Mesenchymal stem cell (in vitro differentiated cells and primary cell): ENCODE measurements around the gene CDC37L1.

Source experiments
- DNase-seq: peaks from one replicate; pipeline ENCODE4 v3.0.0-alpha.2; 2013
- H2AFZ ChIP-seq: one replicate; pipeline ENCODE4 v1.6.1; 2013; ENCODE audit warnings: low read depth, mild to moderate bottlenecking, control low read depth, inconsistent platforms, low read length, moderate library complexity
- H2AK5ac ChIP-seq: 2 replicates; pipeline ENCODE4 v1.6.1; 2013; ENCODE audit warnings: low read length, moderate library complexity, mild to moderate bottlenecking, inconsistent platforms; ENCODE audit not compliant: severe bottlenecking
- H2BK120ac ChIP-seq: one replicate; pipeline ENCODE4 v1.6.1; 2013; ENCODE audit warnings: low read depth, mild to moderate bottlenecking, inconsistent platforms, low read length, moderate library complexity
- H2BK12ac ChIP-seq, 2 experiments: one replicate each; pipeline ENCODE4 v1.6.1; 2013; ENCODE audit warnings: inconsistent platforms in 2 of 2, low read length in 2 of 2, mild to moderate bottlenecking in 2 of 2, moderate library complexity in 2 of 2, control low read depth in 1 of 2
- H2BK15ac ChIP-seq: one replicate; pipeline ENCODE4 v1.6.1; 2013; ENCODE audit warnings: mild to moderate bottlenecking, low read depth, inconsistent platforms; ENCODE audit not compliant: poor library complexity, severe bottlenecking
- H2BK5ac ChIP-seq: 2 replicates; pipeline ENCODE4 v1.6.1; 2013; ENCODE audit warnings: low read depth, mild to moderate bottlenecking, low read length, control low read depth, inconsistent platforms; ENCODE audit not compliant: poor library complexity, severe bottlenecking
- H3K14ac ChIP-seq, 2 experiments: one replicate each; pipeline ENCODE4 v1.6.1; 2013; ENCODE audit warnings: inconsistent platforms in 2 of 2, low read length in 2 of 2, control low read depth in 1 of 2, mild to moderate bottlenecking in 1 of 2, moderate library complexity in 1 of 2
- H3K18ac ChIP-seq, 2 experiments: one replicate each; pipeline ENCODE4 v1.6.1; 2013; ENCODE audit warnings: inconsistent platforms in 2 of 2, low read length in 2 of 2, control low read depth in 1 of 2, low read depth in 1 of 2, mild to moderate bottlenecking in 1 of 2
- H3K23ac ChIP-seq, 2 experiments: one replicate each; pipeline ENCODE4 v1.6.1; 2013; ENCODE audit warnings: inconsistent platforms in 2 of 2, low read length in 2 of 2, mild to moderate bottlenecking in 2 of 2, moderate library complexity in 2 of 2, control low read depth in 1 of 2
- H3K27ac ChIP-seq: 2 replicates; pipeline ENCODE4 v1.5.1; 2013; ENCODE audit warnings: mild to moderate bottlenecking, moderate library complexity, low read length, control low read depth, inconsistent platforms; ENCODE audit not compliant: poor library complexity, severe bottlenecking
- H3K27me3 ChIP-seq, 2 experiments: 2 replicates each; pipeline versions ENCODE4 v1.6.1 to v1.7.0; 2013; ENCODE audit warnings: low read length in 2 of 2, mild to moderate bottlenecking in 2 of 2, moderate library complexity in 2 of 2, control low read depth in 1 of 2, inconsistent platforms in 1 of 2; ENCODE audit not compliant: control insufficient read depth in 1 of 2, insufficient read depth in 1 of 2
- H3K36me3 ChIP-seq, 2 experiments: 2 replicates each; pipeline versions ENCODE4 v1.6.1 to v1.7.0; 2013; ENCODE audit warnings: low read length in 2 of 2, control low read depth in 1 of 2, inconsistent platforms in 1 of 2, low read depth in 1 of 2, mild to moderate bottlenecking in 1 of 2; ENCODE audit not compliant: insufficient read depth in 2 of 2, control insufficient read depth in 1 of 2
- H3K4ac ChIP-seq, 2 experiments: one replicate each; pipeline ENCODE4 v1.6.1; 2013; ENCODE audit warnings: inconsistent platforms in 2 of 2, low read length in 2 of 2, mild to moderate bottlenecking in 2 of 2, moderate library complexity in 2 of 2, control low read depth in 1 of 2, low read depth in 1 of 2
- H3K4me1 ChIP-seq: 2 replicates; pipeline ENCODE4 v1.6.1; 2013; ENCODE audit warnings: low read depth, low read length, control low read depth; ENCODE audit not compliant: control insufficient read depth, insufficient read depth
- H3K4me2 ChIP-seq: 2 replicates; pipeline ENCODE4 v1.6.1; 2013; ENCODE audit warnings: low read length, mild to moderate bottlenecking, inconsistent platforms; ENCODE audit not compliant: poor library complexity, severe bottlenecking
- H3K4me3 ChIP-seq, 2 experiments: 2 replicates each; pipeline versions ENCODE4 v1.5.1 to v1.7.0; 2013; ENCODE audit warnings: low read length in 2 of 2, mild to moderate bottlenecking in 2 of 2, control low read depth in 1 of 2, low read depth in 1 of 2; ENCODE audit not compliant: insufficient read depth in 1 of 2
- H3K79me1 ChIP-seq: replicated peaks from 2 replicates; pipeline ENCODE4 v1.6.1; 2013; ENCODE audit warnings: mild to moderate bottlenecking, control low read depth, low read length, inconsistent platforms; ENCODE audit not compliant: poor library complexity, severe bottlenecking
- H3K9ac ChIP-seq: 2 replicates; pipeline ENCODE4 v1.7.0; 2013; ENCODE audit warnings: mild to moderate bottlenecking, low read length, moderate library complexity
- H3K9me3 ChIP-seq: 2 replicates; pipeline ENCODE4 v1.7.0; 2013; ENCODE audit warnings: mild to moderate bottlenecking, low read length; ENCODE audit not compliant: control insufficient read depth
- H4K8ac ChIP-seq: one replicate; pipeline ENCODE4 v1.6.1; 2013; ENCODE audit warnings: inconsistent platforms, mild to moderate bottlenecking, low read length, moderate library complexity
- H4K91ac ChIP-seq: one replicate; pipeline ENCODE4 v1.6.1; 2013; ENCODE audit warnings: mild to moderate bottlenecking, low read length, inconsistent platforms
- WGBS: methylation state at CpG from one replicate; pipeline ENCODE4 v1.1.7; 2013; ENCODE audit warnings: mixed read lengths; 5-methylcytosine and 5-hydroxymethylcytosine counted together

The CDC37L1 gene

GRCh38 chr9:4732890-4733289, 53.5 kb downstream of the CDC37L1 start:
- Histone ChIP-seq H2AK5ac (no peak overlapping the region), H3K18ac (no peak overlapping the region), H2BK15ac (no peak overlapping the region), H3K4me3 (no peak overlapping the region), H3K4me2 (no peak overlapping the region), H2BK5ac (no peak overlapping the region), H4K91ac (no peak overlapping the region), H2AFZ (no peak overlapping the region), H3K27me3 (no peaks in the 10 kb centered on the region), H3K14ac (no peak overlapping the region), H3K23ac (no peak overlapping the region), H3K9ac (no peak overlapping the region), H3K9me3 (no peaks in the 10 kb centered on the region), H3K79me1 (peaks cover 28% of the 10 kb centered on the region), H2BK120ac (no peak overlapping the region), H4K8ac (no peak overlapping the region), H3K36me3 (no peaks in the 10 kb centered on the region), H2BK12ac (no peak overlapping the region), H3K27ac (no peak overlapping the region), H3K4ac (no peak overlapping the region), H3K4me1 (peaks cover 7% of the 10 kb centered on the region)
- DNase-seq: no peak
- WGBS: 100% methylated on average over 1 of the region's 1 CpG

- H3K9ac ChIP-seq: no peak overlapping the region
- H3K4me2 ChIP-seq: no peak overlapping the region
- H2BK5ac ChIP-seq: no peak overlapping the region
- H2BK12ac ChIP-seq: no peak overlapping the region
- H3K36me3 ChIP-seq: no peaks in the 10 kb centered on the region
- peaks cover 11% of the 10 kb centered on the region for H3K4me1 ChIP-seq
- no CpG with 5 or more reads among the region's 2 CpGs for WGBS
- no peak for DNase-seq
- H4K91ac ChIP-seq: no peak overlapping the region
- no peak overlapping the region for H2AK5ac ChIP-seq
- H2BK120ac ChIP-seq: no peak overlapping the region
- H3K23ac ChIP-seq: no peak overlapping the region
- no peaks in the 10 kb centered on the region for H3K9me3 ChIP-seq
- H4K8ac ChIP-seq: no peak overlapping the region
- H3K4me3 ChIP-seq: no peak overlapping the region
- H3K18ac ChIP-seq: no peak overlapping the region
- H3K14ac ChIP-seq: no peak overlapping the region
- no peak overlapping the region for H3K4ac ChIP-seq
- peaks cover 25% of the 10 kb centered on the region for H3K79me1 ChIP-seq
- H3K27me3 ChIP-seq: no peaks in the 10 kb centered on the region
- H2AFZ ChIP-seq: no peak overlapping the region
- H3K27ac ChIP-seq: no peak overlapping the region
- H2BK15ac ChIP-seq: no peak overlapping the region
Observed at GRCh38 chr9:4734150-4734549, 54.8 kb downstream of the CDC37L1 start.

- Histone ChIP-seq H3K4ac (no peak overlapping the region), H2BK12ac (no peak overlapping the region), H2BK120ac (no peak overlapping the region), H3K9ac (peak overlapping the region; percentile 93), H4K8ac (no peak overlapping the region), H4K91ac (no peak overlapping the region), H2BK5ac (no peak overlapping the region), H2AK5ac (peak overlapping the region; percentile 80), H3K9me3 (no peaks in the 10 kb centered on the region), H3K4me3 (peak overlapping the region; percentile 17 to 90), H3K4me1 (peaks cover 21% of the 10 kb centered on the region), H3K79me1 (peaks cover 13% of the 10 kb centered on the region), H3K23ac (no peak overlapping the region), H2AFZ (peak overlapping the region; percentile 4), H3K27ac (no peak overlapping the region), H3K14ac (no peak overlapping the region), H3K4me2 (peak overlapping the region; percentile 53), H3K27me3 (no peaks in the 10 kb centered on the region), H3K18ac (no peak overlapping the region), H2BK15ac (peak overlapping the region; percentile 52), H3K36me3 (no peaks in the 10 kb centered on the region)
- peak; percentile 15 for DNase-seq
- WGBS: 88% methylated on average over 17 of the region's 19 CpGs
Observed at GRCh38 chr9:4738866-4739586, 59.7 kb downstream of the CDC37L1 start.

- peak overlapping the region; percentile 51 for H3K27ac ChIP-seq
- H2AFZ ChIP-seq: no peak overlapping the region
- H3K23ac ChIP-seq: no peak overlapping the region
- no peaks in the 10 kb centered on the region for H3K9me3 ChIP-seq
- no peaks in the 10 kb centered on the region for H3K36me3 ChIP-seq
- peak overlapping the region; percentile 93 for H3K9ac ChIP-seq
- no peak overlapping the region for H4K8ac ChIP-seq
- H2AK5ac ChIP-seq: no peak overlapping the region
- H3K14ac ChIP-seq: no peak overlapping the region
- no peak overlapping the region for H2BK12ac ChIP-seq
- H3K4ac ChIP-seq: no peak overlapping the region
- H2BK15ac ChIP-seq: no peak overlapping the region
- H3K4me2 ChIP-seq: peak overlapping the region; percentile 84
- no peak overlapping the region for H2BK5ac ChIP-seq
- no peaks in the 10 kb centered on the region for H3K27me3 ChIP-seq
- H3K4me1 ChIP-seq: peaks cover 20% of the 10 kb centered on the region
- peak; percentile 37 for DNase-seq
- no peak overlapping the region for H3K18ac ChIP-seq
- H2BK120ac ChIP-seq: no peak overlapping the region
- H3K79me1 ChIP-seq: peaks cover 10% of the 10 kb centered on the region
- peak overlapping the region in 1 of 2 experiments; percentile 90 for H3K4me3 ChIP-seq
- H4K91ac ChIP-seq: no peak overlapping the region
- 82% methylated on average over 13 of the region's 26 CpGs for WGBS
Observed at GRCh38 chr9:4739587-4740387, 60.4 kb downstream of the CDC37L1 start.
